Thyroid gland (tissue), 4 donors: ENCODE results near the gene GNG7. TPM values are rescaled to one million over a fixed set of nuclear protein-coding genes. Genes with fewer than 3 reads are reported as not detected.
"Not testable (repeated sequence)": the region's sequence is repeated elsewhere in the genome, so short reads cannot be mapped to it uniquely, and the experiment has no call there.

Experiments
- DNase-seq, 2 donors: peaks; one replicate each; pipeline ENCODE4 v3.0.0-alpha.2; 2019
- H3K27ac ChIP-seq, 3 donors: fragments of 200-600 bp; sonication (generic); 1 replicate in 2 of 3; 2 replicates in 1 of 3; pipeline ENCODE4 v1.5.1; 2016 to 2019; ENCODE audit warnings: mild to moderate bottlenecking in 1 of 3, moderate library complexity in 1 of 3
- H3K27me3 ChIP-seq: fragments of 200-600 bp; sonication (generic); one replicate; pipeline ENCODE4 v1.5.1; 2019
- H3K36me3 ChIP-seq, 2 donors: fragments of 200-600 bp; sonication (generic); one replicate each; pipeline ENCODE4 v1.5.1; 2016 to 2019
- H3K4me1 ChIP-seq, 2 donors: fragments of 200-600 bp; sonication (generic); one replicate each; pipeline ENCODE4 v1.5.1; 2017 to 2019
- H3K4me3 ChIP-seq, 3 donors: fragments of 200-600 bp; sonication (generic); replicated peaks in 1 of 3; 1 replicate in 2 of 3; 2 replicates in 1 of 3; pipeline ENCODE4 v1.5.1; 2016; ENCODE audit warnings: mild to moderate bottlenecking in 1 of 3
- H3K9me3 ChIP-seq: fragments of 200-600 bp; sonication (generic); one replicate; pipeline ENCODE4 v1.5.1; 2017
- POLR2A ChIP-seq, 2 donors: fragments of 450-650 bp; IDR thresholded peaks; one replicate each; pipeline ENCODE4 v1.6.1; 2017; ENCODE audit warnings: antibody characterized with exemption in 2 of 2, mild to moderate bottlenecking in 2 of 2, moderate library complexity in 1 of 2
- WGBS, 2 donors: methylation state at CpG; one replicate each; pipeline ENCODE4 v1.1.5; 2017; 5-methylcytosine and 5-hydroxymethylcytosine counted together
- intact Hi-C: fragments of 100-400 bp; cut with DNase I; formaldehyde crosslinking; loops from one replicate; pipeline ENCODE4 v1.15.1; 2023
- total RNA-seq, 4 donors: library from RNA; depleted of rRNA; stranded (reverse); fragments of >200 nt; gene quantifications; one replicate each; pipeline ENCODE4 v1.2.3, GENCODE V29; 2016
- TF ChIP-seq, protein P1 (sequence below), 6 experiments: fragments of 200-600 bp in 3 of 6; fragments of 450-650 bp in 3 of 6; sonication (generic) in 3 of 6; IDR thresholded peaks; one replicate each; pipeline ENCODE4 v1.5.1; 2016 to 2019; ENCODE audit warnings: antibody characterized with exemption in 6 of 6, mild to moderate bottlenecking in 2 of 6, inconsistent platforms in 1 of 6, moderate library complexity in 1 of 6

GNG7 gene
- total RNA-seq, 4 donors from 2014 or later = 3.8 to 6.9 (median 5.6) TPM

DNA sequence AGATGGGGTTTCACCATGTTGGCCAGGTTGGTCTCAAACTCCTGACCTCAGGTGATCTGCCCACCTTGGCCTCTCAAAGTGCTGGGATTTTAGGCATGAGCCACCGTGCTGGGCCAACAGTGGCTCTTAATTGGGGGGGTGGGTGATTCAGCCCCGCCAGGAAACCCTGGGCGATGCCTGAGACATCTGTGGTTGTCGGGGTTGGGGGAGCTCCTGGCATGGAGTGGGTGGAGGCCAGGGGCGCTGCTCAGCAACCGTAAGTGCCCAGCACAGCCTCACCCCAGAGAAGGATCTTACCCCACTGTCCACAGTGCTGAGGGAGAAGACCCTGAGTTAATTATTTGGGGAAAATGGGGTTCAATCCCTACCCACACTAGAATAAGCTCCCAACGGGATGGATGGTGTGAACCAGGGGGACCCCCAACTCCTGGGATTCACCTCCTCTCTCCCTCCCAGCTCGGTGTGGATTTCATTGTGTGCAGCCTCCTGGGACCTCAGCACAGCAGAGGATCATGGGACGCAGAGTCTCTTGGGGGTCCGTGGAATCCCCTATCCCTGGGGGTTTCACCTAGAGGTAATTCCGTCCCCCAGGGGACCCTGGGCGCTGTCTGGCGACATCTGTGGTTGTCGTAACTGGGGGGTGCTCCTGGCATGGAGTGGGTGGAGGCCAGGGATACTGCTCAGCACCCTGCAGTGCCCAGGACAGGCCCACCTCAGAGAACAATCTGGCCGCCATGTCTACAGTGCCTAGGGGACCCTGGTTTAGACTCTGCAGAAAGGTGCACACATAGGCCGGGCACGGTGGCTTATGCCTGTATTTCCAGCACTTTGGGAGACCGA, 157.7 kb downstream of the GNG7 start:
- Histone ChIP-seq H3K4me3 (no peak overlapping the region), H3K27me3 (no peaks in the 10 kb centered on the region), H3K36me3 (no peaks in the 10 kb centered on the region), H3K4me1 (peaks cover 66 to 76% of the 10 kb centered on the region in 2 donors), H3K9me3 (no peaks in the 10 kb centered on the region), H3K27ac (peak overlapping the region; percentile 99 to 100 (median 100))
- WGBS, 2 donors = 93 to 98% methylated on average over 15 to 16 of the region's 18 CpGs
- no peak for TF ChIP-seq POLR2A (IDR thresholded peaks at IDR 0.05)
- TF ChIP-seq, protein P1, sequence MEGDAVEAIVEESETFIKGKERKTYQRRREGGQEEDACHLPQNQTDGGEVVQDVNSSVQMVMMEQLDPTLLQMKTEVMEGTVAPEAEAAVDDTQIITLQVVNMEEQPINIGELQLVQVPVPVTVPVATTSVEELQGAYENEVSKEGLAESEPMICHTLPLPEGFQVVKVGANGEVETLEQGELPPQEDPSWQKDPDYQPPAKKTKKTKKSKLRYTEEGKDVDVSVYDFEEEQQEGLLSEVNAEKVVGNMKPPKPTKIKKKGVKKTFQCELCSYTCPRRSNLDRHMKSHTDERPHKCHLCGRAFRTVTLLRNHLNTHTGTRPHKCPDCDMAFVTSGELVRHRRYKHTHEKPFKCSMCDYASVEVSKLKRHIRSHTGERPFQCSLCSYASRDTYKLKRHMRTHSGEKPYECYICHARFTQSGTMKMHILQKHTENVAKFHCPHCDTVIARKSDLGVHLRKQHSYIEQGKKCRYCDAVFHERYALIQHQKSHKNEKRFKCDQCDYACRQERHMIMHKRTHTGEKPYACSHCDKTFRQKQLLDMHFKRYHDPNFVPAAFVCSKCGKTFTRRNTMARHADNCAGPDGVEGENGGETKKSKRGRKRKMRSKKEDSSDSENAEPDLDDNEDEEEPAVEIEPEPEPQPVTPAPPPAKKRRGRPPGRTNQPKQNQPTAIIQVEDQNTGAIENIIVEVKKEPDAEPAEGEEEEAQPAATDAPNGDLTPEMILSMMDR (IDR thresholded peaks at IDR 0.05) = no peak
- intact Hi-C loops = loop anchor here (5.0 to 10.0 kb wide), 2 partner anchors 67 to 70 kb away; partner anchors contain the start of gene GADD45B
- no peak for DNase-seq

DNA sequence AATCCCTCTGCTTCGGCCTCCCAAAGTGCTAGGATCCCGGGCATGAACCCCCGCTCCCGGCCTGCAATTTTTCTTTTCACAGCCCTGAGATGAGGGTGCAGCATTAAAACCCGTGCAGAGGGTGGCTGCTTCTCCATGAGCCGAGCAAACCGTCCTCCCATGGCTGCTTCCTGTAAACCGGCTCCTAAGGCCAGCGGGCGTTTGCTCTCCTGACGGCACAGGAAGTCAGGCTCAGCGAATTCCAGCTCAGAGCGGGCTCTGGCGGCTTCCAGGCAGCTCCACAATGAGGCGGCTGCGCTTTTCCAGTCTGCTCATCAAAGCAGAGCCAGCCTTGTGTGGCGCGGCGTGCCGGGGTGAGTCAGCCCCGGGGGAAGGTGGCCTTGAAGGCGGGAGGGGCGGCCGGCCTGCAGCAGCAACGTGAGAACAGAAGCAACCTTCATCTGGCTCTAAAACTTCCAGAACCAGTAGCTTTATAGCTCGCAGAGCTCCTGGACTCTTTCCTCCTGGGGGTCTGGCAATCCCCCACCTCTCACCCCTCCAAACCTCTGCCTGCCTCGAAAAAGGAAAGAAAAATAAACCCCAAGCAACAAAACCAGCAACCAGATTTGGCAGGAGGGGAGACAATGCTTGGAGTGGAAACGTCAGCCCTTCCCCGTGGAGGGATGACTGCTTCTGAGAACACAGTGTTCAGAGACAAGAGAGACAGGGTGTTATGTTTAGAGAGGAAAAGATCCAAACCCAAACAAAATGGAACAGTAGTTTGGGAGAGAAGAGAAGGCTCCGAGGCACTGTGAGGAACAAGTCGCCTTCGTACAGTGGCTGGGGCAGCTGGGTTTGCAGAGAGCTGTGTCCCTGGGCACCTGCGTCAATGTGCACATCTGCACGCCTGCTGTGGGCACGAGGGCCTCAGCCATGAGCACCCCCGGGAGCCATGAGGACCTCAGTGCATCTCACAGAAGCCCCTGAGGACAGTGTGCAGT, 158.7 kb downstream of the GNG7 start:
- Histone ChIP-seq H3K27ac (peak overlapping the region; percentile 99 to 100 (median 100)), H3K36me3 (no peaks in the 10 kb centered on the region), H3K27me3 (no peaks in the 10 kb centered on the region), H3K9me3 (no peaks in the 10 kb centered on the region), H3K4me3 (no peak overlapping the region), H3K4me1 (peaks cover 66 to 72% of the 10 kb centered on the region in 2 donors)
- DNase-seq = peak; percentile 98 to 99
- TF ChIP-seq POLR2A (IDR thresholded peaks at IDR 0.05) = peak in 1 of 2 donors; percentile 79
- TF ChIP-seq, protein P1 (IDR thresholded peaks at IDR 0.05) = peak in 3 of 6 experiments; percentile 3 to 23 (median 17)
- WGBS, 2 donors = 4 to 12% methylated on average over 23 to 33 of the region's 36 CpGs
- intact Hi-C loops = loop anchor here (5.0 to 10.0 kb wide), 2 partner anchors 66 to 71 kb away; partner anchors contain the start of gene GADD45B

DNA sequence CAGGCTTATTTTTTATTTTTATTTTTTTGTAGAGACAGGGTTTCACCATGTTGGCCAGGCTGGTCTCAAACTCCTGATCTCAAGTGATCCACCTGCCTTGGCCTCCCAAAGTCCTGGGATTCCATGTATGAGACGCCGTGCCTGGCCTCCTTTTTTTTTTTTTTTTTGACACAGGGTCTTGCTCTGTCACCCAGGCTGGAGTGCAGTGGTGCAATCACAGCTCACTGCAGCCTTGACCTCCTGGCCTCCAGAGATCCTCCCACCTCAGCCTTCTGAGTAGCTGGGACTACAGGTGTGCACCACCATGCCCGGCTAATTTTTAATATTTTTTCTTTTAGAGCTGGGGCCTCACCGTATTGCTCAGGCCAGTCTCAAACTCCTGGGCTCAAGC, 159.4 kb downstream of the GNG7 start:
- peaks cover 66 to 72% of the 10 kb centered on the region in 2 donors for H3K4me1 ChIP-seq
- not testable (repeated sequence) for H3K27me3 ChIP-seq, H3K9me3 ChIP-seq, DNase-seq, H3K4me3 ChIP-seq, H3K36me3 ChIP-seq
- peak overlapping the region; percentile 99 to 100 (median 100) for H3K27ac ChIP-seq
- WGBS, 2 donors = 27 to 56% methylated on average over 4 of the region's 4 CpGs
- intact Hi-C loops = loop anchor here (5.0 to 10.0 kb wide), 2 partner anchors 66 to 72 kb away; partner anchors contain the start of gene GADD45B

DNA sequence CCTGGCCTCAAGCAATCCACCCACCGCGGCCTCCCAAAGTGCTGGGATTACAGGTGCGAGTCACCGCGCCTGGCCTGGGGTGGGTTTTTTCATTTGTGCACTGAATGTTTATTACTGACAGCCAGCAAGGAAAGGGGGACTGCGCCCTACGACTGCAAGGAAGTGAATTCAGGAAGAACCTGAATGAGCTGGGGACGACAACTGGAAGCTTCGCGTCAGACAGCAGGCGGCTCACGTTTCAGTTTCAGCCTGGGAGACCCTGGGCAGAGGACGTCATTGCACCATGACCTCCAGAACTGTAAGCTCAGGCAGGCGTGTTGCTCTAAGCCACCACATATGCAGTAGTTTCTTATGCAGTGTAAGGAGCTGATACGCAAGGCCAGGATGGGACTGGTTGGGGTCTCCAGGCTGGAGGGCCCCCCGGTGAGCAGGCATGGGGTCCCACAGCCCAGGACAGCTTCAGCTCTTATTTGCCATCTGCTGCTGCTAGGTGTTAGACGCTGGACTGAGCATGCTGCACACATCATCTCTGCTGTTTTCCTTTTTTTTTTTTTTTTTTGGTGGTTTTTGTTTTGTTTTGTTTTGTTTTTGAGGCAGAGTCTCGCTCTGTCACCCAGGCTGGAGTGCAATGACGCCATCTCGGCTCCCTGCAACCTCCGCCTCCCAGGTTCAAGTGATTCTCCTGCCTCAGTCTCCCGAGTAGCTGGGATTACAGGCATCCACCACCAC, 160.0 kb downstream of the GNG7 start:
- TF ChIP-seq POLR2A (IDR thresholded peaks at IDR 0.05) = no peak
- TF ChIP-seq, protein P1 (IDR thresholded peaks at IDR 0.05) = no peak
- Histone ChIP-seq H3K4me3 (no peak overlapping the region), H3K36me3 (no peaks in the 10 kb centered on the region)

More for the DNA sequence above, 160.0 kb downstream of the GNG7 start:
- Histone ChIP-seq H3K9me3 (no peaks in the 10 kb centered on the region), H3K27ac (peak overlapping the region; percentile 99 to 100 (median 100)), H3K27me3 (no peaks in the 10 kb centered on the region), H3K4me1 (peaks cover 66 to 72% of the 10 kb centered on the region in 2 donors)
- DNase-seq = no peak
- 81 to 91% methylated on average over 22 of the region's 22 CpGs for WGBS, 2 donors
- intact Hi-C loops = loop anchor here (5.0 to 10.0 kb wide), 2 partner anchors 65 to 72 kb away; partner anchors contain the start of gene GADD45B
